ENCODE data around the gene CKLF.
A peak's percentile ranks its signal among the peaks of the same experiment; 100 is the strongest.
"Not testable (repeated sequence)": the region's sequence is repeated elsewhere in the genome, so short reads cannot be mapped to it uniquely, and the experiment has no call there.

Gene CKLF

DNA sequence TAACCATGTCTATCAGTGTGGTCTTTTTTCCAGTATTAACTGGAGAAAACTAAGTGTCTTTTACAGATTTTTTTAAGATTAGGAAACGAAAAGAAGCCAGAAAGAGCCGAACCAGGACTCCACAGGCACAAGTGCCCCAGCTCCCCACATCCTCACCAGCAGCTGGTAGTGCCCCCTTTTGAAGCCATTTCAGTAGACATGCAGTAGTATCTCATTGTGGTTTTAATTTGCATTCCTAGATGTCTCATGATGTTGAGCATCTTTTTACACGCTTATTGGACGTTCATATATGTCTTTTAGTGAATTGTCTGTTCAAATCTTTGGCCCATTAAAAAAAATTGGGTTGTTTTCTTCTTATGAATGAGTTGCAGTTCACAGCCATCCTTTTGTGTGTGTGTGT, 47.4 kb downstream of the CKLF start:
- peak in 1 of 5 experiments; percentile 55 for DNase-seq

DNA sequence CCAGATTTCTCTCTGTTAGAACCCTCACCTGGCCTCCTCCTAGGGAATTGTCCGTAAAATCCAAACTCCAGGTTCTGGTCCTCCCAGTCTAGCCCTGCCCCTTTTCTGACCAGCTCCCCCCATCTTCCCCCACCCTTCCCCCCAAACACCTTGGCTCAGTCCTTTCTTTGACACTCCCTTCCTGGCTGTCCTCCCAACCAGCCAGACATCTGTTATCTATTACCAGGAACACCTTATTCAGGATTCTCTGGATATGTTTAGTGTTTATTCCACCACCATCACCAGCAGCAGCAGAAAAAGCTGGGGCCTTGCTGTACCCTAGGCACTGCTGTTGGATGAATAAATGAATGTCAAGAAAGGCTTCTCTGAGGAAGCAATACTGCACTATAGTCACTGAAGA, 48.1 kb downstream of the CKLF start:
- no peak for DNase-seq

DNA sequence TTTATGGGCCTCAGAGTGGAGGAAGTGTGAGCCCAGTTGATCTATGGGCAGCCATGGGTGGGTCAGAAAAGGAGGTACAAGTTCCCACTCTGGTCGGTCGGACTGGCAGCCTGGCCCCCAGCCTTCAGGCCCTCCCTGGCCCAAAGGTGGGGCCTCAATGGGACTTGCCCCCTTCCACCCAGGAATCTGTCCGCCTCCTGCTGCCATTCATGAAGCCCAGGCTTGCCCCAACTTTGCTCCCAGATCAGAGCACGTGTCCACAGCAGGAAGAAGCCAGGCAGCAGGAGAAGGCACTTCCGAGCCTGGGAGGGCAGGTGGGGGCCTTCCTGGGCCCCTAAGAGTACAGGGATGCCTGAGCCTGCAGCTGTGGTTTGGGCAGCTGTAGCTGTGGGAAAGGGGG, 49.1 kb downstream of the CKLF start:
- no peak for DNase-seq

DNA sequence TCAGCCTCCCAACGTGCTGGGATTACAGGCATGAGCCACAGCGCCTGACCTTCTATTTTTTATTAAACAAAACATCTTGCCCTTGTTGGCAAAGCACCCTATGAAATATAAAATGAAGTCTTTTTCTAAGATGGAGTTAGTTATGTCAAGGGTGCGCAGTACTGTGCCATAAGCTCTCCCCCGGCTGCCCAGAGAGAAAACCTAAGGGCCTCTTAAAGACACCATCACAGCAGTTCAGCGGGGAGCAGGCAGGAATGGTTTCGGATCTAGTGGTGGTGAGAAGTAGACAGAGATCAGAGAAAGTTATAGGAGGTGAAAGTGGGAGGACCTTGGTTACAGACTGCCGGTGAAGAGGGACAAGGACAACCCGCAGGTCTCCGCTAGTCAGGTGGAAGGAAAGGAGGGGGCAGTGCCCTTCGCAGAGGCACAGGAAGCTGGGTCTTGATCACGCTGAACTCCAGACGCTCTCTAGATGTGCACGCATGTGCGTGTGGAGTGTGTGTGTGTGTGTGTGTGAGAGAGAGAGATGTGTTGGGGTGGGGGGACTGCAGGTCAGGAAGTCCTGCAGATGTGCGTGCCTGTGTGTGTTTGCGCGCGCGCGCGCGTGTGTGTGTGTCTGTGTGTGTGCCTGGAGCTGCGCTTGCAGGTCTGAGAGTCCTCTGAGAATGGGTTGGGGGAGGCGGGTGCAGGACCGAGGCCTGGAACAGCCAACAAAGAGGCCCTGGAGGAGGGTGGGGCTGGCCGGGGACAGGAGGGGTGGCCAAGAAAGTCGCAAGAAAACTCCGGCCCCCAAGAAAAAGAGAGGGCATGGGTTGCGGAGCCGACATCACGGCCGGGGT, 51.4 kb downstream of the CKLF start:
- DNase-seq, result peak; percentile 27 to 99 (median 64)

DNA sequence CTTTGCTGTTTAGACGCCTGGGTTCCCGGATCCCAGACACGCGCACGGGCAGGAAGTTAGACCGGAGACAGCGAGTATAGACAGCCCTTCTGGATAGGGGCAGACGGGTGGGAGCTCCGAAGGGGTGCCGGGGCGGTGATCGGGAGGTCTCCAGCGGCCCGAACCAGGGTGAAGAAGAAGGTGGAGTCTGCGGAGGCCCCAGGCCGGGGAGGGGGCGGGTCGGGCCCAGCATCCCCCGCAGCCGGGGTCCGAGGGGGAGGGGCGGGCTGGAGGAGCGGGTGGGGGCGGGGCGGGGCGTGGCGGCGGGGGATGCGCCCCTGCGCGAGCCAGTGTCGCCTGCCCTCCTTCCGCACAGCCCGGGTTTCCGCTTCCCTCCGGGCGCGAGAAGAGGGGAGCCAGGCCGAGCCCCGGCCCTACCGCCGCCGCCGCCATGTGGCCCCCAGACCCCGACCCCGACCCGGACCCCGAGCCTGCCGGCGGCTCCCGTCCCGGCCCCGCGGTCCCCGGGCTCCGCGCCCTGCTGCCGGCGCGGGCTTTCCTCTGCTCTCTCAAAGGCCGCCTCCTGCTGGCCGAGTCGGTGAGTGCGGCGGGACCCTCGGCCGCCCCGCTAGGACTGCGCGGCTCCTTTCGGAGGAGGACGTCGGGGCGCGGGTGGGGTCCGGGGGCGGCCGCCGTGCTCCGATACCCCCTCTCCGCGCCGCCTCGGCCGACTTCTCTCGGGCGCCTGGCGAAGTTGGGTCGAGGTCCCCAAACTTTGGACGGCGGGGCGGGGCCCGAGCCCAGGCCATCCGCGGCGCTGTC, 52.2 kb downstream of the CKLF start, which contains the start of gene CMTM3:
CMTM3 (plus strand) TSS at position 329 of the 801 bp plus-strand sequence; CDS start at position 431, 102 bp downstream.
- DNase-seq, result peak; percentile 44 to 83 (median 63)

DNA sequence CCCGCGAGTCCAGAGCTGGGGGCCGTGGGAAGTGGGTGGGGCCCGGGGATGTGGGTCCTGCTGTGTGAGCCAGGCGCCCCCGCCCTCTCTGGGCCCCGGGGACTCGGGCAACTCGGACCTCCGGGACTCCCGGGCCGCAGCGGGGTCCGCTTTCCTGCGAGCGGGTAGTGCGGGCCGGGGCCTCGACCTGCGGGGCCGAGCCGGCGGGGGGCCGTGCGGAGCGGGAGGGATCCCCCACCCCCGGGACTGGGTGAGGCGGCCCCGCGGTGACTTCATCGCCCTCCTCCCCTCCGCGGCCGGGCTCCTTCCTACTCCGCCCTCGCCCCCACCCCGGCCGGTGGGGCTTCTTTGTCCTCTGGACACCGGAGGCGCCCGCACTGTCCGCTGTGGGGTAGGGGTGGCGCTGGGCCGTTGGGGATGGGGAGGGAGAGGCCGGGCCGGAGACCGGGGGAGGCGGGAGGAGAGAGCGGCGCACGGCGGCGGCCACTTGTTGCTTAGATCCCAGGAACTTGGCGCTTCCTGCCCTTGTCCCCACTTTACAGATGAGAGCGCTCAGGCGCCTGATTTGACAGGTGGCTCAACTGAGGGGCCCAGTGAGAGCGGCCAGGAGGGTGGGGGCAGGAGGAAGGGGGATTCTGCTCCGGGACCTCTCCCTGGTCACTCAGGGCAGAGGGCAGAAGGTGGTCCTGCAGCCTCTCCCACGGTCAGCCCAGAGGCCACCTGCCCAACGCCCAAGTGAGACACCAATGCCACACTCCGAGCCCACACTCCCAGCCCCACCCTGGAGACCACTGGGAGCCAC, 53.0 kb downstream of the CKLF start:
- peak in 3 of 5 experiments; percentile 16 to 49 (median 23) for DNase-seq

DNA sequence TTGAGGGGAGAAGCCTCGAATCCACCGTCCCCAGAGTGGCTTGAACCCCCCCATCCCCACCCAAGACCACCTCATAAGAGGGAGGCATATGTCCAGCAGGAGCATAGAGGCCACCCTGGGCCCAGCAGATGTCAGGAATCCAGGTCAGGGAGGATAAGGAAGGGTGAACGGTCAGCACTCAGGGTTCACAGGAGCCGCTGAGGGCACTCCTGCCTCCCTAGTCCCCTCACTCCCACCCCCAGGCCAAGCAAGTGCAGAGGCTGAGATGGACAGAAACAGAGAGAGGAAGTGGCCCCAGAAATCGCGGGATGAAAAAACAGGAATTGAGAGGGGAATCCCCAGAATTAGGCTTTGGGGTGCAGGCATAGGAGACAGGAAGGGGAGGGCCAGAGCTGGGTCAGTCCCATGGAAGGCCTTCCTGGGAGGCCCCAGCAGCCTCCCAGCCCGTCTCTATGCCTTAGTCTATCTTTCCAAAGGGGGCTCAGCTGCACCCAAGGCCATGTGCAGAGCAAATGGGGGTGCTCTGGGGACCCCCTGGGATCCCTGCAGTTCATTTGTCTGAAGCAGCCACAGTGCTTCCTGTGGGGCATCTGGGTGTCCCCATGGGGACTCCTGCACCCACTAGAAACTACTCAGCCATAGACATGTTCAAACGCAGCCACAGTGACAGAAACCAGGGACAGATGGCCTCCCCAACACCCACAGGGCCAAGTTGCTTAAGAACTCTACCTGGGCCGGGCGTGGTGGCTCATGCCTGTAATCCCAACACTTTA, 53.8 kb downstream of the CKLF start:
- peak in 1 of 5 experiments; percentile 39 for DNase-seq

DNA sequence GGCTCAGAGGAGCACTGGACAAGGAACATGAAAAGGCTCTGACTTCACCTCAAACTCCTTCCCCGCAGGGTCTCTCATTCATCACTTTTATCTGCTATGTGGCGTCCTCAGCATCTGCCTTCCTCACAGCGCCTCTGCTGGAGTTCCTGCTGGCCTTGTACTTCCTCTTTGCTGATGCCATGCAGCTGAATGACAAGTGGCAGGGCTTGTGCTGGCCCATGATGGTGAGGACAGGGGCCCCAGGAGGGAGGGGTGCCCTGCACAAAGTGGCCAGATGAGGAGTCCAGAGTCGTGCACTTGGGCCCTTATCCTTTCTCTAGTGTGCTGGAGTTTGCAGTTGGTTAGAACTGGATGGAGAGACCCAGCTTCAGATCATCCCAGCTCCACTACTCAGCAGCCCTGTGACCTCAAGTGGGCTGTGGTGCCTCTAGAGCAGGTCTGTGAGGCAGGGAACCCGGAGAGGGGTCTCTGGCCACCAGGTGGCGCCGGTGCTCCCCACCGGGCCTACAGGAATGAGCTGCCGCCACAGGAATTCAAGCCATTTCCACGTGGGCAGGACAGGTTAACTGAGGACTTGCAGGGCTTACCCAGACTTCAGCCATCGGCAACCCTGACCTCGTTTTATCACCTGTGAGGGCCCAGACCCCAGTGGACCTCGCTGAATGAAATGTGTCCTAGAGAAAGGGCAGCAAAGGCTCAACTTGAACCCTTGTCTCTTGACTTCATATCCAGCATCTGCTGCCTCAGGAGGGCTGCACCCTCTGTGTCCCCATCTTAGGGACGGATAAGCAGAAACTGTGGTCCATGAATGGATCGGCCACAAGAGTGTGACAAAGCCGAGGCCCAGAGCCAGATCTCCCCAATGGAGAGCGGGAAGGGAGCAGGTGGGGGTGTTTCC, 56.1 kb downstream of the CKLF start:
- peak; percentile 62 to 80 (median 72) for DNase-seq

DNA sequence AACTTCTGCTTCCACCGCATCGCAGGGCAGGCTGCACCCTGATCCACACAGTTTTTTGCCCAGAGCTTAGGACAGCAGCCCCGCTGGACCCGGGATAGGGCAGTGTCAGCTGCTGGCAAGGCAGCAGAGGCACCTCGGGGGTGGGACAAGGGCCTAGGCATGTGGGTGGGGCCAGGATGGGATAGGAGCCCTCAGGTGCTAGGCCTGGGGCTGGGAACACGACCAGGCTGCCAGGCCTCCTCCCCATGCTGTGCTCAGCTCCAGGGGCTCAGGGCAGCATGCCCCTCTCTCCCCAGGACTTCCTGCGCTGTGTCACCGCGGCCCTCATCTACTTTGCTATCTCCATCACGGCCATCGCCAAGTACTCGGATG, 56.7 kb downstream of the CKLF start:
- no peak for DNase-seq

DNA sequence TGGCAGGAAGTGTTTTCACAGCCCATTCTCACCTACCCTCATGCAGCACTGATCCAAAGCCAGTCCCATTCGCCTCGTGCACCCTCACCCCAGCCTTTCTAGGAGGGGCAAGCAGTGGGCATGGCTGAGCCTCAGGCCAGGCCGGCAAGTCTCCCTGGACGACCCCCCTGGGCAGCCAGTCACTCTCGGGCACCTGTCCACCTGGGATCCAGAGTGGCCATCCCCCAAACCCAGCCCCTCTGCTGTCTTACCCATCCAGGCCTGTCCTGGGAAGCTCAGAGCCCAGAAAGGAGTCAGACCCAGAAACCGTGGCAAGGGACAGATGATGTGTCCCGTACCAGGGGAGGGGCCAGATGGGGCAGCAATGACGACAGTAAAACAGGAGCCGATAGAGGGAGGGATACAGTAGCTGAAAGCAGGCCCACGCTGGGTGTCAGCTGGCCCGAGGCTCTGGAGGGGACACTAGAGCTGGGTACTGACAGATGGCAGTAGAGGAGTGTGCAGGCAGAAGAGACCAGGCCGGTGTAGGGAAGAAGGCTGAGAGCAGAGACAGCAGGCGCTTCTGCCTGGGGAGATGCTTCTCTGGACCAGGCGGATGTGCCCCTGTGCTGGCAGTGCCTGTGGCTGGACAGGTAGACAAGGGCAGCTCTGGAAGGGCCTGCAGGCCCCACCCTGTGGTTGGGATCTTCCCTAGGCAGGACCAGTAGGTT, 57.9 kb downstream of the CKLF start:
- DNase-seq, result no peak

DNA sequence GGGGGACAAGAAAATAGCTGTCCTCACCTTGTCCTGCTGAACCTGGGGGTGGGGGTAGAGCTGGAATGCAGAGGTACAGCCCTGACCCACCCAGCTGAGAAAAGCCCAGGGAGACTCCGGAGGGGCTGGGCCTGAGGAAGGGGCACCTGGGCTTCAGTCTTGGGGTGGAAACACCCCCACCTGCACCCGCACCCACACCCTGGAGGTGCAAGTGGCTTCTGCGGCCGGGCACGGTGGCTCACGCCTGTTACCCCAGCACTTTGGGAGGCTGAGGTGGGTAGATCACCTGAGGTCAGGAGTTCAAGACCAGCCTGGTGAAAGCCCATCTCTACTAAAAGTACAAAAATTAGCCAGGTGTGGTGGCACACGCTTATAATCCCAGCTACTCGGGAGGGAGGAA, 59.5 kb downstream of the CKLF start:
- not testable (repeated sequence) for DNase-seq

DNA sequence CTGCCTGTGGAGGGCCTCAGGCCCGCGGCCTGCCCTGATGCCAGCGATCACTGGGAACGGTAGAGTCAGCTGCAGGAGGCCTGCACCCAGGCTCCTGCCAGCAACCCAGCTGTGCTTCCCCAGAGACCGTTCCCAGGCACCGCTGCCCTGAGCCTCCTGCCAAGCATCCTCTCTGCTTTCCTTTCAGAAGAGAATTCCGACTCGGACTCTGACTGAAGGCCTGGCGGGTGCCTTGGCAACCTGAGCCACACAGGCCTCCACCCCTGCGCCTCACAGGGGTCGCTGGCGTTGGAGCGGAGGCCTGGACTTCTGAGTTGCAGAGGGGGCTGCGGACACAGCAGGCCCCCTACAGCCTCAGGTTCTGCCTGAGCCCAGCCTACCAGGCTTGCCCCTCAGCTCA, 60.0 kb downstream of the CKLF start:
- DNase-seq, result no peak

DNA sequence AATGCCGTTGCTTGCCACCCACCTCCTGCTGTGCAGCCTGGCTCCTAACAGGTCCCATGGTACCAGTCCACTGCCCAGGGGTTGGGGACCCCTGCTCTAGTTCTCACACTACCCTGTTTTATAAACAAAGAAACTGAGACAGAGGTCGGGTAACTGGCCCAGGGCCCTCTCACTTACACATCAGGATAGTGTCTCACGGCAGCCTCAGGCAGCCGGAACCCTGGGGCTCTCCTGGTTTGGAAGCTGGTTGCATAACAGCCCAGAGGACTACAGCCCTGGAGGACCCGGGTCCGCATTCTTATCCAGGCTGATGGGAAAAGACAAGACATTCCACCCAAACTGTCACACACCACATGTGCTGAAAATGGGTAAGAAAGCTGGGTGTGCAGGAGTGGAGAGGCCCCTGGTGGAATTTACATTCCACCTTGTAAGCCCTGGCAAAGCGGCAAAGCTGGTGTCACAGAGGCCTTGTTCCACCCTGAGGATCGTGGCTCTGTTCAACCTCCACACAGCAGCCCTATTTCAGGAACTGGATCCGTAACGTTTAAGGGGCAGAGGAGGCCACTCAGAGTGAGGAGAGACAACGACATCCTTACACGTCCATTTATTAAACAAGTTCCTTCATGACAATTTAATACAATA, 61.9 kb downstream of the CKLF start:
- no peak for DNase-seq
